Measurements from ENCODE around the gene TAF11L4. TPM values are rescaled to one million over a fixed set of nuclear protein-coding genes. Genes with fewer than 3 reads are reported as not detected.
"Not testable (repeated sequence)": the region's sequence is repeated elsewhere in the genome, so short reads cannot be mapped to it uniquely, and the experiment has no call there.

TAF11L4 gene
- not detected for total RNA-seq (2021; ENCODE audit: unreplicated experiment)
- polyA plus RNA-seq (2012; ENCODE audit: insufficient read length) = not detected
- not detected for Bru-seq, nascent RNA
- not detected for BruChase-seq, experiment 1, labeled RNA remaining after a 2-hour chase
- not detected for BruChase-seq, experiment 2, labeled RNA remaining after a 6-hour chase
- long read RNA-seq = 0 reads

- intact Hi-C loops (cut with micrococcal nuclease; ENCODE audit: unreplicated experiment); POLR2A ChIA-PET; H3K4me3 ChIP-seq (ENCODE audit: low read depth in 2 of 2, low read length in 2 of 2); in situ Hi-C loops (cut with HindIII; ENCODE audit: low pct_unique_long_range_greater_than_20kb, low sequenced_read_pairs); H3K9me3 ChIP-seq (ENCODE audit: control insufficient read depth, insufficient read depth, low read depth, low read length); DNase-seq (ENCODE audit: low read depth, low spot score); H3K27me3 ChIP-seq (ENCODE audit: control insufficient read depth, insufficient read depth, low read length); H3K27ac ChIP-seq (ENCODE audit: low read length); H3K4me1 ChIP-seq (ENCODE audit: control insufficient read depth, insufficient read depth, low read length); ATAC-seq; BruUV-seq (replicated peaks); H3K36me3 ChIP-seq (ENCODE audit: control insufficient read depth, insufficient read depth, low read length); CTCF ChIA-PET: not testable (repeated sequence)
Measured at GRCh38 chr5:17521501-17521900, at the start of gene TAF11L4. TAF11L4 (plus strand) TSS chr5:17521801.

DNA sequence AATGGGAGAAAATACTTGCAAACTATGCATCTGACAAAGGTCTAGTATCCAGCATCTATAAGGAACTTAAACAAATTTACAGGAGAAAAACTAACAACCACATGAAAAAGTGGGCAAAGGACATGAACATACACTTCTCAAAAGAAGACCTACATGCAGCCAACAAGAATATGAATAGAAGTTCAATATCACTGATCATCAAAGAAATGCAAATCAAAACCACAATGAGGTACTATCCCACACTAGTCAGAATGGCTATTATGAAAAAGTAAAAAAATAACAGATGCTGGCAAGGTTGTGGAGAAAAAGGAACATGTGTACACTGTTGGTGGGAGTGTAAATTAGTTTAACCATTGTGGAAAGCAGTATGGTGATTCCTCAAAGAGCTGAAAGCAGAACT, 46.5 kb upstream of the TAF11L4 start:
- in situ Hi-C loops (cut with HindIII; ENCODE audit: low pct_unique_long_range_greater_than_20kb, low sequenced_read_pairs); CTCF ChIA-PET; intact Hi-C loops (cut with micrococcal nuclease; ENCODE audit: unreplicated experiment): not testable (repeated sequence)

GRCh38 chr5:17477043-17477442, 44.6 kb upstream of the TAF11L4 start:
- no TSS peak for BruUV-seq (replicated peaks)
- Histone ChIP-seq H3K27me3 (ENCODE audit: control insufficient read depth, insufficient read depth, low read length) (no peaks in the 10 kb centered on the region), H3K4me1 (ENCODE audit: control insufficient read depth, insufficient read depth, low read length) (no peaks in the 10 kb centered on the region), H3K4me3 (ENCODE audit: low read depth in 2 of 2, low read length in 2 of 2) (no peak overlapping the region), H3K36me3 (ENCODE audit: control insufficient read depth, insufficient read depth, low read length) (no peaks in the 10 kb centered on the region), H3K27ac (ENCODE audit: low read length) (no peak overlapping the region), H3K9me3 (ENCODE audit: control insufficient read depth, insufficient read depth, low read depth, low read length) (no peaks in the 10 kb centered on the region)
- intact Hi-C loops (cut with micrococcal nuclease; ENCODE audit: unreplicated experiment) (no loop called here), in situ Hi-C loops (cut with HindIII; ENCODE audit: low pct_unique_long_range_greater_than_20kb, low sequenced_read_pairs) (no loop called here)
- DNase-seq (ENCODE audit: low read depth, low spot score) (no peak), ATAC-seq (no peak)
- ChIA-PET CTCF (no interaction called here), POLR2A (no interaction called here)
- no peak for TF ChIP-seq SIN3A (IDR thresholded peaks at IDR 0.05; ENCODE audit: borderline replicate concordance, insufficient read depth, low read depth, low read length)
- TF ChIP-seq CTCF (IDR thresholded peaks at IDR 0.05) = no peak
- no peak for TF ChIP-seq POLR2AphosphoS5 (IDR thresholded peaks at IDR 0.05; ENCODE audit: low read depth, low read length)
- TF ChIP-seq, protein P1, sequence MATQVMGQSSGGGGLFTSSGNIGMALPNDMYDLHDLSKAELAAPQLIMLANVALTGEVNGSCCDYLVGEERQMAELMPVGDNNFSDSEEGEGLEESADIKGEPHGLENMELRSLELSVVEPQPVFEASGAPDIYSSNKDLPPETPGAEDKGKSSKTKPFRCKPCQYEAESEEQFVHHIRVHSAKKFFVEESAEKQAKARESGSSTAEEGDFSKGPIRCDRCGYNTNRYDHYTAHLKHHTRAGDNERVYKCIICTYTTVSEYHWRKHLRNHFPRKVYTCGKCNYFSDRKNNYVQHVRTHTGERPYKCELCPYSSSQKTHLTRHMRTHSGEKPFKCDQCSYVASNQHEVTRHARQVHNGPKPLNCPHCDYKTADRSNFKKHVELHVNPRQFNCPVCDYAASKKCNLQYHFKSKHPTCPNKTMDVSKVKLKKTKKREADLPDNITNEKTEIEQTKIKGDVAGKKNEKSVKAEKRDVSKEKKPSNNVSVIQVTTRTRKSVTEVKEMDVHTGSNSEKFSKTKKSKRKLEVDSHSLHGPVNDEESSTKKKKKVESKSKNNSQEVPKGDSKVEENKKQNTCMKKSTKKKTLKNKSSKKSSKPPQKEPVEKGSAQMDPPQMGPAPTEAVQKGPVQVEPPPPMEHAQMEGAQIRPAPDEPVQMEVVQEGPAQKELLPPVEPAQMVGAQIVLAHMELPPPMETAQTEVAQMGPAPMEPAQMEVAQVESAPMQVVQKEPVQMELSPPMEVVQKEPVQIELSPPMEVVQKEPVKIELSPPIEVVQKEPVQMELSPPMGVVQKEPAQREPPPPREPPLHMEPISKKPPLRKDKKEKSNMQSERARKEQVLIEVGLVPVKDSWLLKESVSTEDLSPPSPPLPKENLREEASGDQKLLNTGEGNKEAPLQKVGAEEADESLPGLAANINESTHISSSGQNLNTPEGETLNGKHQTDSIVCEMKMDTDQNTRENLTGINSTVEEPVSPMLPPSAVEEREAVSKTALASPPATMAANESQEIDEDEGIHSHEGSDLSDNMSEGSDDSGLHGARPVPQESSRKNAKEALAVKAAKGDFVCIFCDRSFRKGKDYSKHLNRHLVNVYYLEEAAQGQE (IDR thresholded peaks at IDR 0.05; ENCODE audit: insufficient read depth in 1 of 2, low read depth in 2 of 2, low read length in 1 of 2) = no peak
- TF ChIP-seq TCF7L2 (IDR thresholded peaks at IDR 0.05; ENCODE audit: low read depth, low read length) = no peak

More for the DNA sequence above, 46.5 kb upstream of the TAF11L4 start:
- H3K4me1 ChIP-seq (ENCODE audit: control insufficient read depth, insufficient read depth, low read length); H3K9me3 ChIP-seq (ENCODE audit: control insufficient read depth, insufficient read depth, low read depth, low read length); H3K27me3 ChIP-seq (ENCODE audit: control insufficient read depth, insufficient read depth, low read length); ATAC-seq; H3K36me3 ChIP-seq (ENCODE audit: control insufficient read depth, insufficient read depth, low read length); POLR2A ChIA-PET; H3K4me3 ChIP-seq (ENCODE audit: low read depth in 2 of 2, low read length in 2 of 2); DNase-seq (ENCODE audit: low read depth, low spot score); H3K27ac ChIP-seq (ENCODE audit: low read length); BruUV-seq (replicated peaks): not testable (repeated sequence)

All from Panc1 (cell line).